GM23248 (cell line): ENCODE results near the gene NUB1.

Experiments used
- EZH2 ChIP-seq: fragments of 200-600 bp; sonication (generic); IDR thresholded peaks from 2 replicates; pipeline ENCODE4 v1.6.1; 2018; ENCODE audit warnings: antibody characterized with exemption, mild to moderate bottlenecking; ENCODE audit not compliant: insufficient read depth, poor library complexity, severe bottlenecking
- EZH2phosphoT487 ChIP-seq: fragments of 200-600 bp; sonication (generic); IDR thresholded peaks from 2 replicates; pipeline ENCODE4 v1.6.1; 2018; ENCODE audit warnings: antibody characterized with exemption, moderate library complexity, mild to moderate bottlenecking, low read depth; ENCODE audit not compliant: insufficient read depth

DNA sequence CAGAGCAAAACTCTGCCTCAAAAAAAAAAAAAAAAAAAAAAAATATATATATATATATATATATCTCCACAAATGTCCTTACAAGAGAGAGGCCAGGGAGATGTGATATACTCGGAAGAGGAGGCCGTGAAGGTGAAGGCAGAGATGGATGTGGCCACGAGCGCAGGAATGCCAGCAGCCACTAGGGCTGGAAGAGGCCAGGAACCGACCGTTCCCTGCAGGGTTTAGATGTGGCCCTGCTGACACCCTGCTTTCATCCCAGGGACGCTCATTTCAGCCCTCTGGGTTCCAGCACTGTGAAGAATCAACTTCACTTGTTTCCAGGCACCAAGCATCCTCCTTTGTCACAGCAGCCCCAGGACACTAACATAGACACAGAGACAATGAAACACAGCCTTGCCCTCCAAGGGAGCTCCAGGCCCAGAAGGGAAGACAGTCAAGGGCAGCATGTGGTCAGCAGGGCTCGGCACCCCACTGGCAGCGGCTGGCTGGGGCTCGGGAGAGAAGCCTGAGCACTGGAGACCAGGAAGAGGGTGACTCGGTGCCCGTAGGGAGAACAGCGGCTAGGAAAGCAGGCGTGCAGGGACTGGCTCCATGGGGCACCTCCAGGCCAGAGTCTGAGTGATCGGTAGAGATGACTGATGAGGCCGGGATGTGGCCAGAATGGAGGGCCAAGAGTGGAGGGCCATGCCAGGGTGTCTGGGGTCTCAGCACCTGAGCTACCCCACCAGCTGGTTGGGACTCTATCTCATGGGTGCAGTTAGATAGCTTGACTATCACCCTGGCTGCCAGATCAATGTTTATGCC is 60.6 kb downstream of the NUB1 start:
- TF ChIP-seq EZH2phosphoT487 (no peak), EZH2 (no peak)
